Daoy (cell line): Measurements from ENCODE around the gene LTB. TPM values are rescaled to one million over a fixed set of nuclear protein-coding genes. Genes with fewer than 3 reads are reported as not detected.
"Not testable (repeated sequence)": the region's sequence is repeated elsewhere in the genome, so short reads cannot be mapped to it uniquely, and the experiment has no call there.

Experiments used
- DNase-seq: peaks from one replicate; pipeline ENCODE4 v3.0.0-alpha.2; 2015; ENCODE audit warnings: low read depth
- total RNA-seq: library from RNA; depleted of rRNA; stranded (reverse); fragments of >200 nt; shearing (Covaris generic); gene quantifications from 2 replicates; pipeline ENCODE4 v1.2.3, GENCODE V29; 2014

Gene LTB
- total RNA-seq, 1 experiment from 2014 or later, result 2.1 TPM

DNA sequence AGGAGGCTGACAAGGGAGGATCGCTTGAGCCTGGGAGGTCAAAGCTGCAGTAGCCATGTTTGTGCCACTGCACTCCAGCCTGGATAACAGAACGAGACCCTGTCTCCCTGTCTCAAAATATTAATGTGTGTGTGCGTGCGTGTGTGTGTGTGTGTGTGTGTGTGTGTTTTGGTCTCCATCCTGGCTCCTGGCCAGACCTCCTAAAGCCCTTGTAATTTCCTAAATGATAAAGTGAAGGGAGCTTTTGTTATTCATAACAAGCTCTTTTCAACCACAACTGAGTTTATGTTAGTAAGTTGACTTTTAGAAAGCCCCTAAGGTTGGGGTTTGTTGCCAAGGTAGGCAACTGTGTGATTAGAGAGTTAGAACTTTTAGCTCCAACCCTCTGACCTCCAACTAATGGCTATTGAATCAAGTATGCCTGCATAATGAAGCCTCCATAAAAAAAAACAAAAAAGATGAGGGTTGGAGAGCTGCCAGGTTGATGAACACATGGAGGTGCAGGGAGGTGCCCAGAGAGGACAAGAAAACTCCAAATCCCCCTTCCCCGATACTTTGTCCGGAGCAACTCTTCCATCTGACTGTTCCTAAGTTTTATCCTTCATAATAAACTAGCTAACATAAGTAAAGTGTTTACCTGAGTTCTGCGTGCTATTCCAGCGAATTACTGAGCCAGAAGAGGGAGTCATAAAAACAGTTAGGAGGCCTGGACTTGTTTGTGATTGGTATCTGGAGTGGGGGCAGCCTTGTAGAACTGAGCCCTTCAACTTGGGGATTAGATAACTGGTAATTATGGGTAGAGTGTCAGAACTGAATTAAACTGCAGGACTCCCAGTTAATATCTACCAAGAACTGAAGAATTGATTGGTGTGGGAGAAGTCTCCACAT is 27.5 kb upstream of the LTB start:
- no peak for DNase-seq

DNA sequence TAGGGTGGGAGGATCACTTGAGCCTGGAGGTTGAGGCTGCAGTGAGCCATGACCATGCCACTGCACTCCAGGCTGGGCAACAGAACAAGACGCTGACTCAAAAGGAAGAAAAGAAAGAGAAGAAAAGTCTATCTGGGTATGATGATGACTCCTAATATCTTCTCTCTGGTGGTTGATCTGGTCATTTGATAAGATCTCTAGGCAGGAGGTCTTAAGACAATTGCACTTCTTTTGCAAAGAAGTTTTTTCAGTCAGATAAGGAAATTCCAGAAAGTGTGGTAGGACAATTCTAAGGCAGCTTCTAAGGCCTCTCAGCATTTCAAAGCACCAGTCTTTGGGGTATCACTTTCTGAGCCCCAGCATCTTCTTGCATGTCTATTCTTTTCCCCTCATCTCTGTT is 25.1 kb upstream of the LTB start:
- DNase-seq, result no peak

DNA sequence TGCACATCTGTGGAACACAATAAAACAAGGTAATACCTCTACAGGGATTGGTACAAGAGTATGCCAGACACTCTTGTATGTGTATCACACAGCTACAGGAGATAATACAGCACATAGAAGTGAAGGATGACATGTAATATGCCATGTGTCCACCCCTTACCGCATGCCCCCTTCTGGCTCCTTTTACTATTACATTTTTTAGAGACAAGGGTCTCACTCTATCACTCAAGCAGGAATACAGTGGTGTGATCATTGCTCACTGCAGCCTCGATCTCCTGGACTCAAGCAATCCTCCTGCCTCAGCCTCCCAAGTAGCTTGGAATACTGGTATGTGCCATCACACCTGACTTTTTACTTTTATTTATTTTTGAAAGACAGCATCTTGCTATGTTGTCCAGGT is 14.8 kb upstream of the LTB start:
- DNase-seq, result peak; percentile 40

- DNase-seq, result no peak
These were observed 10.2 kb upstream of the LTB start for GRCh38 chr6:31592396-31592771.

- not testable (repeated sequence) for DNase-seq
These were observed 8.5 kb upstream of the LTB start for GRCh38 chr6:31590691-31591090.

GRCh38 chr6:31588871-31589650 is 6.8 kb upstream of the LTB start:
- no peak for DNase-seq

DNA sequence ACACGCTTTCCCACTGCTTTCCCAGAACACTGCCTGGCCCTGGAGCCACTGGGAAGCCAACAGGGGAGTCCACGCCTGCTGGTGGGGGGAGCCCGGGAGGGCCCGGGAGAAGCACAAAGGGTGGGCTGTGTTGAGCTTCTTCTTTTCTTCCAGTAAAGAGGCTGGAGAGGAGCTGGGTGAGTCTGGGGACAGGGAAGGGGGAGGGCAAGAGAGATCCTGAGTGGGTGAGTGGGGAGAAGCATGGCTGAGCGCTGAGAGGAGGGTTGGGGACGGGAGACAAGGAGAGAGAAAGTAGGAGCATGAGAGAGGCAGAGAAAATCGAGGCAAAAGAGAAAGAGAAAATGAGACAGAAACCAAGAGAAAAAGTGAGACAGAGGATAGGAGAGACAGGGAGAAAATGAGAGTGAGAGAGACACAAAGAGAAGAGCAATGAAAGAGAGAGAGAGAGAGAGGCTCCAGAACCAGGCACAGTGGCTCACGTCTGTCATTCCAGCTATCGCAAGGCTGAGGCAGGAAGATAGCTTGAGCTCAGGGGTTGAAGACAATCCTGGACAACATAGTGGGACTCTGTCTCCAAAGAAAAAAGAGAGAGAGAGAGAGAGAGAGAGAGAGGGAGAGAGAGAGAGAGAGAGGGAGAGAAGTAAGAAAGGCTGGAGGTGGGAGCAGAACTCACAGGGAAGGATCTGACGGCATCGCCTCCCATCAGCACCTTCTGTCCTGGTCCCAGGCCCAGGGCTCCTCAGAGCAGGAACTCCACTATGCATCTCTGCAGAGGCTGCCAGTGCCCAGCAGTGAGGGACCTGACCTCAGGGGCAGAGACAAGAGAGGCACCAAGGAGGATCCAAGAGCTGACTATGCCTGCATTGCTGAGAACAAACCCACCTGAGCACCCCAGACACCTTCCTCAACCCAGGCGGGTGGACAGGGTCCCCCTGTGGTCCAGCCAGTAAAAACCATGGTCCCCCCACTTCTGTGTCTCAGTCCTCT is 5.9 kb upstream of the LTB start:
- DNase-seq, result no peak

- DNase-seq, result no peak
These were observed 4.5 kb upstream of the LTB start for GRCh38 chr6:31586599-31587281.

GRCh38 chr6:31586008-31586407 is 3.8 kb upstream of the LTB start, which contains the start of gene LST1:
LST1 (plus strand) TSS chr6:31586277; CDS start chr6:31587300, 1,023 bp downstream.
- DNase-seq, result no peak

GRCh38 chr6:31585491-31585890 is 3.3 kb upstream of the LTB start:
- peak; percentile 25 for DNase-seq

GRCh38 chr6:31581434-31582229 is 592 bp downstream of the LTB start:
- DNase-seq, result no peak

DNA sequence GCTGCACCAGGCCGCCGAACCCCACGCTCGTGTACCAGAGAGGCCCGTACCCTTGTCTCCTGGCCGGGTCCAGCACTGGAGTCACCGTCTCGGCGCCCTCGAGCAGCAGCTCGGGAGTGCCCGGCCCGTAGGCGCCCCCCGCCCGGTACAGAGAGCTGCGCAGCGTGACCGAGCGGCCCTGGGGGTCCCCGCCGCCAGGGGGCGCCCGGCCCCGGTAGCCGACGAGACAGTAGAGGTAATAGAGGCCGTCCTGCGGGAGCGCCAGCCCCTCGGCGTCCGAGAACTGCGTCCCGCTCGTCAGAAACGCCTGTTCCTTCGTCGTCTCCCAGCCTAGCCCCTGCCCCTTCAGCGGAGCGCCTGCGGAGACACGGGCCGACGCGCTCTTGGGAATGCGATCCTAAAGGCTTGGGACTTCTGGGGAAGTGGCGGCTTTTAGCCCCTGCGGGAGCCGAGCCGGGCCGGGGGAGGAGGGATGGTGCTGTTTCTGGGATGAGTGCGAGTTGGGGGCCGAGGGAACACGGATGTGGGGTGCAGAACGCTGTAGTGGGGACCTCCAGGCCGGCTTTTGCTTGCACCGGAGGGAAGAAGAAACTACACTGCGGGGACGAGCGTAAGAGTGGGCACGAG is 1.3 kb downstream of the LTB start:
- DNase-seq, result peak; percentile 87

- DNase-seq, result no peak
These were observed 1.8 kb downstream of the LTB start for GRCh38 chr6:31580438-31580740.

GRCh38 chr6:31579546-31580437 is 2.4 kb downstream of the LTB start:
- DNase-seq, result no peak

- no peak for DNase-seq
These were observed 3.1 kb downstream of the LTB start for GRCh38 chr6:31579119-31579505.

- peak; percentile 79 for DNase-seq
These were observed 3.8 kb downstream of the LTB start for GRCh38 chr6:31578184-31579118.

- no peak for DNase-seq
These were observed 4.7 kb downstream of the LTB start for GRCh38 chr6:31577579-31577966.
